HepG2 (cell line): ENCODE results near the gene TEX53. TPM values are rescaled to one million over a fixed set of nuclear protein-coding genes. Genes with fewer than 3 reads are reported as not detected.

ENCODE experiments used
- ATAC-seq: fragments of 200-7000 bp; cut with Tn5 transposase; 3 replicates; pipeline ENCODE4 v1.9.1; 2020; ENCODE audit warnings: mild to moderate bottlenecking, moderate library complexity
- BruUV-seq: library from RNA; stranded (reverse); fragments of 400-500 nt; replicated peaks from 2 replicates; lab custom pipeline; 2021; lab: Mats Ljungman, UMichigan
- CTCF ChIA-PET: fragments of 300-600 bp; formaldehyde crosslinking; extraction: SDS; loops from one replicate; lab custom pipeline; 2021; ENCODE audit warnings: low total read pairs, inconsistent platforms, low intra/inter-chr PET ratio; lab: Yijun Ruan, JAX
- POLR2A ChIA-PET: fragments of 350-600 bp; sonication (Branson Sonifier 250); formaldehyde crosslinking; loops from one replicate; lab custom pipeline; 2020; ENCODE audit warnings: antibody characterized with exemption, inconsistent platforms; lab: Yijun Ruan, JAX
- DNase-seq: peaks from one replicate; pipeline ENCODE4 v3.0.0-alpha.2; 2015; ENCODE audit warnings: low spot score
- FAIRE-seq: peaks from 3 replicates; lab custom pipeline; 2011; peaks lifted over from hg19 to GRCh38; lab: Jason Lieb, UNC
- H2AFZ ChIP-seq: one replicate; pipeline ENCODE4 v1.6.1; 2011; ENCODE audit warnings: low read length, inconsistent platforms
- H3K27ac ChIP-seq: fragments of 300-600 bp; 3 replicates; pipeline ENCODE4 v1.8.0; 2011; ENCODE audit warnings: mixed run types, mild to moderate bottlenecking, mixed read lengths, low read length, inconsistent platforms; ENCODE audit not compliant: insufficient read depth; ENCODE audit errors: extremely low read length
- H3K27me3 ChIP-seq, 2 experiments: fragments of 200-600 bp in 1 of 2; 2 replicates in 1 of 2; 3 replicates in 1 of 2; pipeline versions ENCODE4 v1.6.0 to v1.8.0; 2011; ENCODE audit warnings: low read length in 2 of 2, mild to moderate bottlenecking in 2 of 2, moderate library complexity in 2 of 2, inconsistent platforms in 1 of 2; ENCODE audit not compliant: insufficient read depth in 2 of 2, control insufficient read depth in 1 of 2
- H3K36me3 ChIP-seq, 2 experiments: fragments of 200-600 bp in 1 of 2; replicated peaks in 1 of 2; 2 replicates in 1 of 2; 3 replicates in 1 of 2; pipeline versions ENCODE4 v1.5.1 to v1.8.0; 2011; ENCODE audit warnings: low read length in 2 of 2, inconsistent platforms in 1 of 2; ENCODE audit not compliant: insufficient read depth in 2 of 2, control insufficient read depth in 1 of 2
- H3K4me1 ChIP-seq: 2 replicates; pipeline ENCODE4 v1.5.1; 2012; ENCODE audit warnings: low read length, inconsistent platforms; ENCODE audit not compliant: insufficient read depth
- H3K4me2 ChIP-seq: 2 replicates; pipeline ENCODE4 v1.6.0; 2011; ENCODE audit warnings: low read depth, low read length, inconsistent platforms
- H3K4me3 ChIP-seq, 3 experiments: fragments of 200-600 bp in 1 of 3; sonication (generic), shearing (Covaris generic) in 1 of 3; replicated peaks in 1 of 3; 2 replicates each; pipeline ENCODE4 v1.5.1; 2011 to 2016; ENCODE audit warnings: low read length in 3 of 3, inconsistent platforms in 2 of 3, low read depth in 2 of 3, mild to moderate bottlenecking in 2 of 3, control low read depth in 1 of 3, mixed read lengths in 1 of 3; ENCODE audit not compliant: insufficient read depth in 1 of 3
- H3K79me2 ChIP-seq: one replicate; pipeline ENCODE4 v1.6.1; 2011; ENCODE audit warnings: low read length, inconsistent platforms; ENCODE audit not compliant: insufficient read depth
- H3K9ac ChIP-seq: 2 replicates; pipeline ENCODE4 v1.6.0; 2011; ENCODE audit warnings: mild to moderate bottlenecking, low read depth, low read length, inconsistent platforms; ENCODE audit not compliant: insufficient read depth
- H3K9me3 ChIP-seq: 2 replicates; pipeline ENCODE4 v1.5.1; 2012; ENCODE audit warnings: mild to moderate bottlenecking, low read length
- H4K20me1 ChIP-seq: 2 replicates; pipeline ENCODE4 v1.6.0; 2011; ENCODE audit warnings: inconsistent platforms, mild to moderate bottlenecking, low read length, moderate library complexity; ENCODE audit not compliant: insufficient read depth
- CEBPB ChIP-seq: IDR thresholded peaks from 2 replicates; pipeline ENCODE4 v1.6.1; 2011; ENCODE audit warnings: low read depth, low read length, improper control_type of control experiment, borderline replicate concordance
- CEBPG ChIP-seq: IDR thresholded peaks from 2 replicates; pipeline ENCODE4 v1.6.1; 2016
- CTCF ChIP-seq: sonication (generic); formaldehyde crosslinking; IDR thresholded peaks from 2 replicates; pipeline ENCODE4 v1.5.0; 2020; ENCODE audit warnings: mild to moderate bottlenecking, missing genetic modification reagents, moderate library complexity
- HES4 ChIP-seq: sonication (generic); formaldehyde crosslinking; IDR thresholded peaks from 2 replicates; pipeline ENCODE4 v1.9.0; 2021; ENCODE audit warnings: mild to moderate bottlenecking, missing genetic modification reagents, borderline replicate concordance
- IRF2 ChIP-seq: IDR thresholded peaks from 2 replicates; pipeline ENCODE4 v1.6.1; 2018; ENCODE audit warnings: missing genetic modification reagents, missing compliant biosample characterization
- MAFG ChIP-seq: sonication (generic); formaldehyde crosslinking; IDR thresholded peaks from 2 replicates; pipeline ENCODE4 v1.5.1; 2020; ENCODE audit warnings: mild to moderate bottlenecking, missing genetic modification reagents
- NR2F6 ChIP-seq, 2 experiments: IDR thresholded peaks; 2 replicates each; pipeline ENCODE4 v1.6.1; 2016; ENCODE audit warnings: antibody characterized with exemption in 1 of 2, mild to moderate bottlenecking in 1 of 2
- TEF ChIP-seq: sonication (generic); formaldehyde crosslinking; IDR thresholded peaks from 2 replicates; pipeline ENCODE4 v1.5.0; 2020; ENCODE audit warnings: missing genetic modification reagents
- ZGPAT ChIP-seq: IDR thresholded peaks from 2 replicates; pipeline ENCODE4 v1.6.1; 2016; ENCODE audit warnings: mild to moderate bottlenecking
- ZSCAN21 ChIP-seq: sonication (generic); formaldehyde crosslinking; IDR thresholded peaks from 2 replicates; pipeline ENCODE4 v1.8.0; 2022; ENCODE audit warnings: mild to moderate bottlenecking, missing genetic modification reagents, moderate library complexity, borderline replicate concordance
- WGBS: methylation state at CpG from one replicate; pipeline ENCODE4 v1.1.6; 2017; ENCODE audit warnings: low lambda C conversion rate; 5-methylcytosine and 5-hydroxymethylcytosine counted together
- in situ Hi-C: cut with HindIII; loops from 2 replicates; pipeline ENCODE4 v1.10.0; 2017; ENCODE audit warnings: low pct_unique_long_range_greater_than_20kb; ENCODE audit not compliant: extremely low pct_ligation_motif_present
- intact Hi-C: fragments of 100-400 bp; cut with micrococcal nuclease; formaldehyde crosslinking; loops from one replicate; pipeline ENCODE4 v1.10.0; 2022; ENCODE audit not compliant: unreplicated experiment
- polyA plus RNA-seq, 8 experiments: library from polyadenylated mRNA; depleted of rRNA in 3 of 8; stranded (reverse) in 7 of 8; unstranded in 1 of 8; fragments of >200 nt; fragmentation: Illumina TruSeq in 4 of 8; extraction: Trizol in 4 of 8; gene quantifications; 2 replicates each; pipeline versions ENCODE4 v1.2.1 to v1.2.3, GENCODE V29; 2011 to 2016; ENCODE audit warnings: low read depth in 4 of 8, missing spikeins in 1 of 8, mixed read lengths in 1 of 8; ENCODE audit not compliant: insufficient read depth in 1 of 8
- total RNA-seq, 5 experiments: library from RNA; depleted of rRNA; stranded (reverse); fragments of >200 nt; fragmentation: Illumina TruSeq; extraction: Trizol; gene quantifications; 2 replicates each; pipeline ENCODE4 v1.2.3, GENCODE V29; 2016; ENCODE audit warnings: low read depth in 1 of 5

The TEX53 gene
- total and polyA plus RNA-seq, 2 of the 13 experiments (the other 11 are each of a cell fraction or from before 2014, with no cell fraction given), result not detected

GRCh38 chr9:114655689-114656088 lies 1.9 kb downstream of the TEX53 start:
- CTCF ChIA-PET, result interaction anchor here (3.2 kb wide), 1 partner anchor 250 kb away, joined by 25 read pairs; no protein-coding TSS in a partner anchor
- intact Hi-C loops, result no loop called here

GRCh38 chr9:114653556-114654159 lies 3.9 kb downstream of the TEX53 start:
- no peak overlapping the region for H3K4me2 ChIP-seq
- CTCF ChIA-PET, result interaction anchor here (1.4 to 3.5 kb wide), 4 partner anchors 115 to 248 kb away, joined by 4 to 37 read pairs (median 18); no protein-coding TSS in a partner anchor
- BruUV-seq, result no TSS peak
- intact Hi-C loops (loop anchor here (1.0 to 5.0 kb wide), 5 partner anchors 115 to 248 kb away; partner anchors contain the start of gene WHRN), in situ Hi-C loops (loop anchor here (5.0 to 10.0 kb wide), 3 partner anchors 166 to 249 kb away; no protein-coding TSS in a partner anchor)
- no peak overlapping the region for H2AFZ ChIP-seq
- no peaks in the 10 kb centered on the region for H3K36me3 ChIP-seq
- peak; percentile 71 for DNase-seq
- no peak overlapping the region for H3K4me3 ChIP-seq
- no peaks in the 10 kb centered on the region for H4K20me1 ChIP-seq
- no peaks in the 10 kb centered on the region for H3K79me2 ChIP-seq
- FAIRE-seq, result peak; percentile 66
- ATAC-seq, result peak; percentile 83
- peaks cover 0 to 1% of the 10 kb centered on the region in 2 experiments; a peak in 2 of 5 replicates for H3K27me3 ChIP-seq
- POLR2A ChIA-PET, result interaction anchor here (1.1 to 1.7 kb wide), 2 partner anchors 66 to 248 kb away, joined by 5 to 10 read pairs; partner anchors contain the start of gene ATP6V1G1
- H3K4me1 ChIP-seq, result no peaks in the 10 kb centered on the region
- no peaks in the 10 kb centered on the region for H3K9me3 ChIP-seq
- 31% methylated on average over 6 of the region's 6 CpGs for whole genome bisulfite sequencing
- H3K9ac ChIP-seq, result no peak overlapping the region
- no peak overlapping the region for H3K27ac ChIP-seq
- TF ChIP-seq IRF2, result peak; percentile 19; the same call in 1 of the 2 replicates
- peak; percentile 90 for TF ChIP-seq CTCF (CRISPR knock-in tag)
- 0 out of 2 replicates have a peak, but pooled peaks have one; percentile 16 for TF ChIP-seq ZGPAT (CRISPR knock-in tag)
- TF ChIP-seq ZSCAN21 (CRISPR knock-in tag), result no peak
- TF ChIP-seq NR2F6 (IDR thresholded peaks at IDR 0.05), result no peak
- TF ChIP-seq NR2F6 (CRISPR knock-in tag; IDR thresholded peaks at IDR 0.05), result no peak

More at GRCh38 chr9:114655689-114656088, 1.9 kb downstream of the TEX53 start:
- no peaks in the 10 kb centered on the region for H3K79me2 ChIP-seq
- TF ChIP-seq MAFG (CRISPR knock-in tag) (no peak), CEBPG (CRISPR knock-in tag) (peak; percentile 63), TEF (CRISPR knock-in tag) (peak; percentile 44; the same call in 1 of the 2 replicates), HES4 (CRISPR knock-in tag) (no peak), CEBPB (peak; percentile 78)
- no peak overlapping the region for H3K9ac ChIP-seq
- 10% methylated on average over 8 of the region's 8 CpGs for WGBS
- no peak overlapping the region for H3K4me2 ChIP-seq
- in situ Hi-C loops, result loop anchor here (10.0 kb wide), 2 partner anchors 221 to 251 kb away; no protein-coding TSS in a partner anchor
- POLR2A ChIA-PET, result no interaction called here
- no peaks in the 10 kb centered on the region for H3K9me3 ChIP-seq
- peak; percentile 55 for ATAC-seq
- no peak for DNase-seq
- H3K27ac ChIP-seq, result no peak overlapping the region
- peaks cover 1 to 13% of the 10 kb centered on the region in 2 experiments; a peak in 2 of 5 replicates for H3K27me3 ChIP-seq
- no peaks in the 10 kb centered on the region for H4K20me1 ChIP-seq
- no TSS peak for BruUV-seq
- H3K36me3 ChIP-seq, result no peaks in the 10 kb centered on the region
- no peak overlapping the region for H2AFZ ChIP-seq
- H3K4me3 ChIP-seq, result no peak overlapping the region
- no peak for FAIRE-seq
- no peaks in the 10 kb centered on the region for H3K4me1 ChIP-seq
